GM21515 (cell line): ENCODE data around the gene SRGAP2B.
"Not testable (repeated sequence)": the region's sequence is repeated elsewhere in the genome, so short reads cannot be mapped to it uniquely, and the experiment has no call there.

ENCODE experiments used
- ATAC-seq: cut with Tn5 transposase; IDR thresholded peaks from one replicate; pipeline ENCODE4 v1.9.1; 2021; ENCODE audit not compliant: unreplicated experiment

Gene SRGAP2B

GRCh38 chr1:145000074-145000742 is 94.9 kb downstream of the SRGAP2B start:
- not testable (repeated sequence) for ATAC-seq

DNA sequence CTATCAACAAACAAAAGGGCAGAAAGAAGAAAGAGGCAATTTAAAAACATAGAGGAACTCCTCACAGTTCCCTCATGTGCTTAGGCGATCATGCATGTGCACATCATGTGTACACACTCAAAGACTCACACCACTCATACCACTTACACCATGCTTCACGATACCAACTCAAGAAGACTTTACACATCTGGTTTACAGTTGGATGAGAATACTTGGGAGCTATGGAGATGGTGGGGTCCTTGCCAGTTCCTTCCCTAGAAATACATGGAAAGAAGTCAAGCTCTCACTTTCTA is 96.2 kb downstream of the SRGAP2B start:
- not testable (repeated sequence) for ATAC-seq

DNA sequence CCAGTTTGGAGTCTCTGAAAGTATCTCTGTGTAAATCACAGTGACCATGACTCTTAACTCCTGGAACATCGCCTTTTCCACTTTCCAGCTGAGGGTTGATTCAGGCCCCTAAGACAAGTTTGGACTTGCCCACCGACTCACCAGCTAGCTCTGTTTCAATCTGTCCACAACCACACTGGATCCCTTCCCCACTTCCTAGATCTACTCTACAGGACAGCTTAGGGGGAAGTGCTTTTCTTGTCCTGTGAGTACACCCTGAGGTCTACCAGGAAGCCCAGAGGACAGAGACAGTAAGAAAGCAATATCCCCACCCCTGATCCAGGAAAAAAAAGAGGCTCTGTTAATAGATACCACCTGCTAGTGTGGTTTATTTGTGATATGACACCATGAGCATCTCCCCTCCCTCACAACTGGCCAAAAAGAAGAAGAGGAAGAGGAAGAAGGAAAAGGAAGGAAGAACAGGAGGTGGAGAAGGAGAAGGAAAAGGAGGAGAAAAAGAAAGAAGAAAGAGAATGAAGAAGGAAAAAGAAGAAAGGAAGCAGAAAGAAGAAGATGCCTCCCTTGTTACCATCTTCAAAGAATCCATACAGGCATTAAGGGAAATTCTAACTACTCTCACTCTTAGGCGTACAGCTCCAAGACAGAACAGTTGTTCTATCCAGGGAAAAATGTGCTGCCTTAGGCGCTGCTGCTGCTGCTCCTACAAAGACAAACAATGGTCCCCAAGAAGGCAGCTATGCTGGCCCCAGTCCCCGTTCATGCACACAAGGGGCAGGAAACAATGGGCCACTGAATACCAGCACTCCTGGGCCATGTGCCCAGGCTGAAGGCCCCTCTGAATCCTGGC is 96.8 kb downstream of the SRGAP2B start:
- ATAC-seq = not testable (repeated sequence)

DNA sequence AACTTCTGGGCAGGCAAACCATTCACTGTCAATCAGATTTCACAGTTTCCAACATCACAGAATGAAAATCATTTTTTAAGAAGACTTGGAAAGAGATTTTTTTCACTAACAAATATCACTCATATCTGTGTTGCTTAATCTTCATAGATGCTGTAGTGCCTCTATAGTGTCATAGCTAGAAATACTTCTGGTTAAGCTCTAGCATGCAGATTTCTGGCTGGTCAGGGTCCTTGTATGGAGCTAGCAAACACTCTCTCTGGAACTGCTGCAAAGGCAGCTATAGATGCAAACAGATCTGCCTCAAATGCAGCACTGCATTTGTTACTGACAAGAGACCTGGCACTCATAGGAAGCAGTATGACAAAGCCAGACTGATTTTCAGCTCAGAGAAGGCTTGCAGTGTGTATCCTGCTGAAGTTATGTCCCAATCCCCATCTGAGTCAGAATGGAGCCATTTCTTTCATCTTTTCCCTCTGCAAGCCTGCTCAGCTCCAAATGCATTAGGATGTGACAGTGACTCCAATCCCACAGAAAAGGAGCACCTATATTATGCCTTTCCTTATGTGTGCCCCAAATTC is 99.2 kb downstream of the SRGAP2B start:
- ATAC-seq = not testable (repeated sequence)

GRCh38 chr1:144992915-144993314 is 102.2 kb downstream of the SRGAP2B start:
- ATAC-seq = not testable (repeated sequence)

DNA sequence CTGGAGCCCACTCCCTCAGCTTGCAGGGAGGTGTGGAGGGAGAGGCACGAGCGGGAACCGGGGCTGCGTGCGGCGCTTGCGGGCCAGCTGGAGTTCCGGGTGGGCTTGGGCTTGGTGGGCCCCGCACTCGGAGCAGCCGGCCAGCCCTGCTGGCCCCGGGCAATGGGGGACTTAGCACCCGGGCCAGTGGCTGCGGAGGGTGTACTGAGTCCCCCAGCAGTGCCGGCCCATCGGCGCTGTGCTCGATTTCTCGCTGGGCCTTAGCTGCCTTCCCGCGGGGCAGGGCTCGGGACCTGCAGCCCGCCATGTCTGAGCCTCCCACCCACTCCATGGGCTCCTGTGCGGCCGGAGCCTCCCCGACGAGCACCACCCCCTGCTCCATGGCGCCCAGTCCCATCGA is 104.5 kb downstream of the SRGAP2B start:
- not testable (repeated sequence) for ATAC-seq

GRCh38 chr1:144987131-144987530 is 108.0 kb downstream of the SRGAP2B start:
- ATAC-seq = not testable (repeated sequence)

DNA sequence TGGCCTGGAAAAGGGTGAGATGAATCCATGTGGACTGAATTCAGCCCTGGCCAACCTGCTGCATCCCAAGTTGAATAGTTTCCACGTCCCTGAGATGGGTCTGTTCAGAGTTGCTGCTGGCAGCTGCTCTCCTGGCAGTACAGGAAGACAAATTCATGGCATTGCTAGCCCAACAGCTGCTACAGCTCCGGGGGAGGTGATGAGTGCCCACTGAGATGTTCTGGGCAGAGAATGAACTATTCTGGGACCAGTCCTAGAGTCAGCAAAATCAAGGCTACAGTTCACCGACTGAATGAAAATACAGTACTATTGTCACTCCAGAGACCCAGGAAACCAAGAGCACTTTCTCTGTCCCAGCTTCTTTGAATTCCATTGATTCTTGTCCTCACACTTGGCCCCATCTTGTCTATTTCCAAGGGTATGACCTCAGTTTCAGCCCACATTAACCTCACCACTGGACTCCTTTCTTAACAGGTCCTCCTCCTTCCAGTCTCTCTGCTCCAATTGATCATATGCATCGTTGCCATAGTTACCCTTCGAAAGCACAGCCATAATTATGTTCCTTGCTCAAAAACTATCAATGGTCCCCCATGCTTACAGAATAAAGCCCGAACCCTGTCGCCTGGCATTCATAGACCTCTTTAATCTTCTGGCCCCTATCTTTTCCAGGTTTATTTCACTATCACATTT is 108.8 kb downstream of the SRGAP2B start:
- not testable (repeated sequence) for ATAC-seq

- ATAC-seq = not testable (repeated sequence)
Measured at GRCh38 chr1:144985550-144986170, 109.5 kb downstream of the SRGAP2B start.

DNA sequence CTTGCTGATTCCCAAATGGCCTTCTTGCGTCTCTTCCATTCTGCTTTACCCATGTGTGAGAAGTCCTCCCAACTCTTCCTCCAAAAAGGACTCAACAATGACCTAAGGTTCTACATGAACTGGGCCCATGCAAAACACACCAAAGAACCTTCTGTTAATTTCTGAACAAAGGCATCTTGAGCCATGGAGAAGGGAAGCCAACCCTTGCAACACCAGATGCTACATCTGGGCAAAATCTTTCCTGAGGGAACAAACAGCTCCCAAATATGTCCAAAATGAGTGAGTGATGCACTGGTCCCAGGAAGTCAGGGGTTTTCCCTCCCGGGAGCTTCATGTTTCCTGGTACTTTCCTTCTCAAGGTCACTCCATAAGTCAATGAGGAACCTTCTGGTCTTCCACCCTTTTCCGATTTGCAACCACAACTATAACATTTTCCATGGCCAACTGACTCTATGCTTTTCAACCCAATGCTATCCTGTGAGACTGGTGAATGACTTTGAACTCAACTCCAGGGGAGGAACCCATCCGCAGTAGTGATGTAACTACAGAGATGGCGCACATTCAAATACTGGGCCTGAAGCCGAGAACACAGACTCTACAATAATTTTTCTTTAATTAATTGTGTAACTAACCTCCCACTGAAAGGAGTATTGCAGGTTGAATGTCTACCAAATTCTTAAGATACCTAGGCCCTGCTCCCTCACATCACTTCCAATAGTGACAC is 112.2 kb downstream of the SRGAP2B start:
- not testable (repeated sequence) for ATAC-seq

DNA sequence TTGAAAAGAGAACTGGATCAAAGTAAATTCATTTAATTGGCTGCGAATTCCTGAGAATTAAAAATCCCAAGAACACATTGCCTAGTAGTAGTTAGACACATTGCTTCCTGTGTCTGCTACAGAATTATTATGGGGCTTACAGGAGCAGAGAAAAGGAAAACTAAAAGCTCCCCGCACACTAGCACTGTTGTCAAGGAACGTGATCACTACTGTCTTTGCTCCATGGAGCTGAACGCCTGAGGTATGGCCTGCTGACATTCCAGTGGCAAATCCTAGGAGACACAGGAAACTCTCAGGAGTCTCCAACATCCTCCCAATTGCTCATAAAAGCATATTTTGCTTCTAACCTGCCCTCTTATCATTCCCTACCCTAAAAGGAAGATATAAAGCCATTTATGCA is 114.0 kb downstream of the SRGAP2B start:
- ATAC-seq = not testable (repeated sequence)

GRCh38 chr1:144979960-144980595 is 115.0 kb downstream of the SRGAP2B start:
- not testable (repeated sequence) for ATAC-seq

GRCh38 chr1:144977856-144978255 is 117.3 kb downstream of the SRGAP2B start:
- not testable (repeated sequence) for ATAC-seq

GRCh38 chr1:144971936-144972335 is 123.2 kb downstream of the SRGAP2B start:
- ATAC-seq = not testable (repeated sequence)

DNA sequence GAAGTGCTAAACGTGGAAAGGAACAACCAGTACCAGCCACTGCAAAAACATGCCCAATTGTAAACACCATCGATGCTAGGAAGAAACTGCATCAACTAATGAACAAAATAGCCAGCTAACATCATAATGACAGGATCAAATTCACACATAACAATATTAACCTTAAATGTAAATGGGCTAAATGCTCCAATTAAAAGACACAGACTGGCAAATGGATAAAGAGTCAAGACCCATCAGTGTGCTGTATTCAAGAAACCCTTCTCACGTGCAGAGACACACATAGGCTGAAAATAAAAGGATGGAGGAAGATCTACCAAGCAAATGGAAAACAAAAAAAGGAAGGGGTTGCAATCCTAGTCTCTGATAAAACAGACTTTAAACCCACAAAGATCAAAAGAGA is 128.6 kb downstream of the SRGAP2B start:
- not testable (repeated sequence) for ATAC-seq

DNA sequence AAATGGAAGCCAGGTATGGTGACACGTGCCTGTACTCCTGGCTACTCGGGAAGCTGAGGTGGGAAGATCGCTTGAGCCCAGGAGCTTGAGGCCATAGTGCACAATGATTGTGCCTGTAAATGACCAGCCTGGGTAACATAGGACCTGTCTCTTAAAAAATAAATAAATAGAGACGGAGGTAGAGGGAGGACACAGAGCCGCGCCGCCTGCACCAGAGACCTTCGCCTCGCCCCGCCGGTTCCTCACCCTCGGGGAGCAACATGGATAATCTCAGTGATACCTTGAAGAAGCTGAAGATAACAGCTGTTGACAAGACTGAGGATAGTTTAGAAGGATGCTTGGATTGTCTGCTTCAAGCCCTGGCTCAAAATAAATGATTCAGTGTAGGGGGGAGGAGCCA is 130.4 kb downstream of the SRGAP2B start:
- not testable (repeated sequence) for ATAC-seq

GRCh38 chr1:144964186-144964585 is 130.9 kb downstream of the SRGAP2B start:
- ATAC-seq = not testable (repeated sequence)

DNA sequence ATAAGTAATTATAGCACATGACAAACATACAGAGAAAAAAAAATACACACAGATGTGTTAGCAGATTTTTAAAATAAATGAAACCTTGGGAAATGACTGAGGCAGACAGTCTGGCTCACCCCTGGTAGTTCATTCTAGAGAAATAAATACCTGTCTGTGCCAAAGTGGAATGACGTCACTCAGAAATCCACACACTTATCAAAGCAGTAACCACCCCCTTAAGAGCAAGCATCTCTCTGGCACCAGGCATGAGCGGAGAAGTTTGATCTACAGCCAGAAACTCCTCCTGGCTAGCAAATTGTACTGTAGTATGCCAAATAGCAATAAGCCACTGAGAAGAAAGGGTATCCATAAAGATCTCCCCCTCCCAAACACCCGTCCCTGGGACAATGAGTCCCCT is 131.6 kb downstream of the SRGAP2B start:
- ATAC-seq = not testable (repeated sequence)
